ENCODE measurements around the gene CASZ1. TPM values are rescaled to one million over a fixed set of nuclear protein-coding genes. Genes with fewer than 3 reads are reported as not detected.

Gene CASZ1
- total and polyA plus RNA-seq, 2 donors (not counting 3 experiments of a cell fraction or from before 2014, with no cell fraction given), result 1.5 to 5.2 TPM

DNA sequence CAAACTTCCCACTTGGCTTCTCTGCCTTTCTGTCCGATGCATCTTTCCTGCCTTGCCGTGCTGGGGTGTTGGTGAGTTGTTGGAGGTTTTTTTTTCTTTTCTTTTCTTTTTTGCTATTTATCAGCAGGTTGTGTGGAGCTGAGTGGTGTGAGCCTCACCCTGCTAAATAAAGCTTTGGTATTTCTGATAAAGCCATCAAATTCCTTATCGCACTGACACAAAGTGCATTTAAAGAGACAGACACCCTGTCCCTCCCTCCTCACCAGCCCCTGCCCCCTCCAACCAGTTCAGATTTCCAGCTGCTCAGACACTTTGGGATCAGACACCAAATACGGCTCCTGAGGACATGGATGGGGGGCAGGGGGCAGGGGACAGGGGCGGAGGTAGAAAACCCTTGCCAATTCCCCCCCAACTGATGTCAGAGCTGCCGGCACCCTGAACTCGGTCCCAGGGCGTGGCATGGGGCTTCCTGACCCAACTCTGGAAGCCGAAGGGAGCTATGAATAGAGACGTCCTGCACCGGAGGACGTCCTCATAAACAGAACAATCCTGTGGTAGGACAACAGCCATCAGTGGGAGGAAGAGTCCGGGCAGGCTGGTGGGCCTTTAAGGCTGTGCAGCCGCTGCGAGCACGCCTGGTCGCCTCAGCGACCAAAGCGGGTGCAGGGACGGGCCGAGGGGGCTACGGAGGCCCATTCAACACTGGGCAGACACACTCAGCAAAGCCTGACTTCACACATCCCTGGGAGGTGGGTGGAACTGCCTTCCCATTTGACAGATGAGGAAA, 79.0 kb downstream of the CASZ1 start:
- Histone ChIP-seq H3K4me3 (replicated peaks in 1 of 3; ENCODE audit: insufficient read depth in 1 of 3, low read depth in 1 of 3, low read length in 3 of 3) (no peak overlapping the region), H3K9ac (replicated peaks; ENCODE audit: extremely low read depth, insufficient read depth, low read length) (no peak overlapping the region), H3K9me1 (replicated peaks; ENCODE audit: control insufficient read depth, extremely low read depth, insufficient read depth, low read length) (no peaks in the 10 kb centered on the region), H3K4me1 (ENCODE audit: control insufficient read depth, extremely low read depth, insufficient read depth, low read length) (no peaks in the 10 kb centered on the region), H3K79me2 (ENCODE audit: control insufficient read depth, insufficient read depth, low read length) (no peaks in the 10 kb centered on the region), H2AFZ (ENCODE audit: low read depth, low read length) (no peak overlapping the region), H4K20me1 (replicated peaks; ENCODE audit: control insufficient read depth, extremely low read depth, insufficient read depth, low read length) (no peaks in the 10 kb centered on the region), H3K4me2 (ENCODE audit: insufficient read depth, low read length) (no peak overlapping the region), H3K36me3 (ENCODE audit: control insufficient read depth in 2 of 2, extremely low read depth in 1 of 2, insufficient read depth in 2 of 2, low read length in 2 of 2) (no peaks in the 10 kb centered on the region), H3K27ac (ENCODE audit: insufficient read depth, low read depth, low read length) (no peak overlapping the region), H3K9me3 (replicated peaks; ENCODE audit: control insufficient read depth, insufficient read depth, low read length) (no peaks in the 10 kb centered on the region), H3K27me3 (ENCODE audit: control insufficient read depth in 2 of 2, insufficient read depth in 2 of 2, low read length in 2 of 2) (peaks cover 3 to 6% of the 10 kb centered on the region in 2 experiments)
- TF ChIP-seq GATA2 (IDR thresholded peaks at IDR 0.05; ENCODE audit: insufficient read depth, insufficient read length, low read depth, low read length) (no peak), FOS (IDR thresholded peaks at IDR 0.05; ENCODE audit: borderline replicate concordance, insufficient read depth, low read length) (no peak), POLR2A (IDR thresholded peaks at IDR 0.05; ENCODE audit: low read depth, low read length) (no peak), MYC (IDR thresholded peaks at IDR 0.05; ENCODE audit: low read depth, low read length) (no peak), POLR2AphosphoS5 (IDR thresholded peaks at IDR 0.05; ENCODE audit: insufficient read depth, low read depth, low read length) (no peak), EZH2 (IDR thresholded peaks at IDR 0.05; ENCODE audit: borderline replicate concordance, low read depth, low read length, severe bottlenecking) (no peak), JUN (IDR thresholded peaks at IDR 0.05; ENCODE audit: borderline replicate concordance, insufficient read depth, insufficient read length, low read depth) (no peak)
- TF ChIP-seq, protein P1, sequence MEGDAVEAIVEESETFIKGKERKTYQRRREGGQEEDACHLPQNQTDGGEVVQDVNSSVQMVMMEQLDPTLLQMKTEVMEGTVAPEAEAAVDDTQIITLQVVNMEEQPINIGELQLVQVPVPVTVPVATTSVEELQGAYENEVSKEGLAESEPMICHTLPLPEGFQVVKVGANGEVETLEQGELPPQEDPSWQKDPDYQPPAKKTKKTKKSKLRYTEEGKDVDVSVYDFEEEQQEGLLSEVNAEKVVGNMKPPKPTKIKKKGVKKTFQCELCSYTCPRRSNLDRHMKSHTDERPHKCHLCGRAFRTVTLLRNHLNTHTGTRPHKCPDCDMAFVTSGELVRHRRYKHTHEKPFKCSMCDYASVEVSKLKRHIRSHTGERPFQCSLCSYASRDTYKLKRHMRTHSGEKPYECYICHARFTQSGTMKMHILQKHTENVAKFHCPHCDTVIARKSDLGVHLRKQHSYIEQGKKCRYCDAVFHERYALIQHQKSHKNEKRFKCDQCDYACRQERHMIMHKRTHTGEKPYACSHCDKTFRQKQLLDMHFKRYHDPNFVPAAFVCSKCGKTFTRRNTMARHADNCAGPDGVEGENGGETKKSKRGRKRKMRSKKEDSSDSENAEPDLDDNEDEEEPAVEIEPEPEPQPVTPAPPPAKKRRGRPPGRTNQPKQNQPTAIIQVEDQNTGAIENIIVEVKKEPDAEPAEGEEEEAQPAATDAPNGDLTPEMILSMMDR (IDR thresholded peaks at IDR 0.05; ENCODE audit: extremely low read depth in 1 of 2, insufficient read depth in 1 of 2, low read depth in 1 of 2, low read length in 2 of 2), result no peak
- TF ChIP-seq, protein P2, sequence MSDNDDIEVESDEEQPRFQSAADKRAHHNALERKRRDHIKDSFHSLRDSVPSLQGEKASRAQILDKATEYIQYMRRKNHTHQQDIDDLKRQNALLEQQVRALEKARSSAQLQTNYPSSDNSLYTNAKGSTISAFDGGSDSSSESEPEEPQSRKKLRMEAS (IDR thresholded peaks at IDR 0.05; ENCODE audit: insufficient read depth, insufficient read length), result no peak
- DNase-seq (ENCODE audit: low read depth, low spot score) (no peak), FAIRE-seq (no peak)
- POLR2A ChIA-PET, result no interaction called here
- CTCF ChIA-PET, result interaction anchor here (1.2 kb wide), 1 partner anchor 18 kb away, joined by 5 read pairs; no protein-coding TSS in a partner anchor
- intact Hi-C loops (cut with micrococcal nuclease) (no loop called here), dilution Hi-C loops (cut with MboI; ENCODE audit: extremely low pct_ligation_motif_present, low sequenced_read_pairs) (no loop called here)
- no TSS peak for BruUV-seq (replicated peaks)
